GM21515 (cell line): Measurements from ENCODE around the gene WFDC2.

ENCODE experiments used
- ATAC-seq: cut with Tn5 transposase; IDR thresholded peaks from one replicate; pipeline ENCODE4 v1.9.1; 2021; ENCODE audit not compliant: unreplicated experiment

The WFDC2 gene, protein sequence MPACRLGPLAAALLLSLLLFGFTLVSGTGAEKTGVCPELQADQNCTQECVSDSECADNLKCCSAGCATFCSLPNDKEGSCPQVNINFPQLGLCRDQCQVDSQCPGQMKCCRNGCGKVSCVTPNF

DNA sequence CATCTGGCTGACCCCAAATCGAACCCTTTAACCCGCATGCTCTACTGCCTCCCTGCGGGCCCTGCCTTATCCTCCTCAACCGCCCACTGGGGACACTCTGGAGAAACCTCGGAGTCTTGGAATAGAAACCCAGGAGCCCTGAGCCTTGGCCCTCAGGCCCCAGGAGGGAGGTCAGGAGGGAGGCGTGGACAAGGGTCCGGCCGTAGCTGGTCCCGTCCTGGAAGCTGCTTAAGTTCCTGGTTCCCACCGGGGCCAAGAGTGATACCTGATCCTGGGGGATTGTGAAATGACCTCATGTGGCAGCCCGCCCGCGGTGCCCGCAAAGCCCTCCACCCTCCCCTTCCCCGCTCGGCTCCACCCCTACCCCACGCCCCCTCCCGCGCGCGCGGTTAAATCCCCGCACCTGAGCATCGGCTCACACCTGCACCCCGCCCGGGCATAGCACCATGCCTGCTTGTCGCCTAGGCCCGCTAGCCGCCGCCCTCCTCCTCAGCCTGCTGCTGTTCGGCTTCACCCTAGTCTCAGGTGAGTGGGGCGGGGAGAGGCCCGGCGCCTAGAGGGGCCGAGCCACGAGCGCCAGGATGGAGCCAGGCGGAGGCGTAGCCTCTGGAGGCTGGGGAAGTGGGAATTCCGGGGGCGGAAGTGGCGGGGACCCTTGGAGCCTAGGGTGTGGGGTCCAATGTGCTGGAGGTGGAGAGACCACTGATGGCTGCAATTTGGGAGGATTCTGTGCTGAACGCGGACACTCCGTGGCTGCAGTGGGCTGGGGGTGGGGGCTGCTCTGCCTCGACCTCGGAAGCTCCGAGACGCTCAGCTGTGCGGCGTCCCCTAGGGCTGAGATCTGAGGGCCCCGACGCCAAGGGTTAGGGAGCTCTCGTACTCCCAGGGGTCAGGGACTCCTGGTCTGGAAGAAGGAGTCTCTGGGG is at the start of gene WFDC2:
Gene WFDC2, plus strand, starts transcription at position 418 of the 926 bp plus-strand sequence. Its CDS starts 29 bp downstream, at position 447.
- peak; percentile 20 for ATAC-seq

DNA sequence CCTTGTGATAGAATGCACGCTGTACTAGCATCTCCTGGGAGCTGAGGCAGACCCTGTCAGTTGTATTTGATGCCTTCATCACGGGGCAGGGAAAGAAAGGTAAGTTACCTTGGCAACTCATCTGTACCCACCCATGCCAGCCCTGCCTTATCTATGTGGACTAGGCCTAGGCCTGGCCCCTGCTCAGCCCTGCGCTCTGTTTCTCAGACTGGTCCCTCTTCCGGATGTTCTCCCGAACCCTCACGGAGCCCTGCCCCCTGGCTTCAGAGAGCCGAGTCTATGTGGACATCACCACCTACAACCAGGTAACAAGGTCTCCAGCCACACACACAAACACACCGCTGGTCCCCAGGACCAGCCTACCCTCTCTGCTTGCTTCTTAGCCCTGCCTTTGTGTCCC is 49.4 kb upstream of the WFDC2 start:
- ATAC-seq = no peak

DNA sequence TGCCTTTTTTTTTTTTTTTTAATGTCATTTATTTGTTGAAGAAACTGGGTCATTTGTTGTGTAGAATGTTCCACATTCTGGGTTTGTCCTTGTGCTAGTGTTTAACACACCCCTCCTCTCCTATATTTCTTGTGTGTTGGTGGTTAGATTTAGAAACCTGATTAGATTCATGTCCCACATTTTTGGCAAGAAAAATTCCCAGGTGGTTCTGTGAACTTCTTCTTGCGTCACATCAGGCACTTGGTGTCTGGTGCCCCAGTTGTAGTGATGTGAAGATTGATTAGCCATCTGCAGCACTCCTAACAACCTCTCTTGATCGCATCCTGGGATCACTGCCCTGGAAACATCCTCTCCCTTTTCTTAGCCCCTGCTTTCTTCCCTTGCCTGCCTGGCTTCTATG is 45.9 kb upstream of the WFDC2 start:
- no peak for ATAC-seq

DNA sequence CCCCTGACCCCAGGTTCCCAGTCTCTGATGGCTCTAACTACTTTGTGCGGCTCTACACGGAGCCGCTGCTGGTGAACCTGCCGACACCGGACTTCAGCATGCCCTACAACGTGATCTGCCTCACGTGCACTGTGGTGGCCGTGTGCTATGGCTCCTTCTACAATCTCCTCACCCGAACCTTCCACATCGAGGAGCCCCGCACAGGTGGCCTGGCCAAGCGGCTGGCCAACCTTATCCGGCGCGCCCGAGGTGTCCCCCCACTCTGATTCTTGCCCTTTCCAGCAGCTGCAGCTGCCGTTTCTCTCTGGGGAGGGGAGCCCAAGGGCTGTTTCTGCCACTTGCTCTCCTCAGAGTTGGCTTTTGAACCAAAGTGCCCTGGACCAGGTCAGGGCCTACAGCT is 44.0 kb upstream of the WFDC2 start:
- ATAC-seq = no peak

DNA sequence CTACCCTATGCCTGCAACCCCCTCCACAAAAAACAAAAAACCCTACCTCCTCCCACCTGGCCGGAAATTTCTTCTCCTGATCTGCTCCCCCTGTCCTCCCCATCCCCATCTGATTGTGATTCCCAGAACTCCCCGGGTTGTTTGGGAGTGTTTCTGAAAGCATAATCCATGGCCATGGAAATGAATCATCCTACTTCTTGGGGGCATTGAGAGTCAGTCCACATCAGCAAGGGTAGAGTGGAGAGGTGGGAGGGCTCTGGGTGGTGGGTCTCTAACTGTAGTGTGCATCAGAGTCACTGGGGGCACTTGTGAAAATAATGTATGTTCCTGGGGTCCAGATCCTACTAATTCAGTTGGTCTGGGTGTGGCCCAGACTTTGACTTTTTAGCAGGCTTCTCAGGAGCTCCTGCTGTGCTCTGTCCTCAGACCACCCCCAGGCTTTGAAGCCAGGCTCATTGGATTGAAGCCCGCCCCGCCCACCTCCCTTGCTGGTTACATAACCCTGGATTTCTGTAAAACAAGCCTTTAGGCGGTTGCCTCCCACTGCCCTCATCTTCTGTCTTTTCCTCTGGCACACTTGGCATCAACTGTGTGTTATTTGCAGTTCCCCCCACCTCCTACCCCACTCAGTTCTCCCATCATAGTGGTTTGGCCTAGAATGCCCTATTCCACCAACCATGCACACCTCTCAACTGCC is 43.1 kb upstream of the WFDC2 start:
- ATAC-seq = no peak

DNA sequence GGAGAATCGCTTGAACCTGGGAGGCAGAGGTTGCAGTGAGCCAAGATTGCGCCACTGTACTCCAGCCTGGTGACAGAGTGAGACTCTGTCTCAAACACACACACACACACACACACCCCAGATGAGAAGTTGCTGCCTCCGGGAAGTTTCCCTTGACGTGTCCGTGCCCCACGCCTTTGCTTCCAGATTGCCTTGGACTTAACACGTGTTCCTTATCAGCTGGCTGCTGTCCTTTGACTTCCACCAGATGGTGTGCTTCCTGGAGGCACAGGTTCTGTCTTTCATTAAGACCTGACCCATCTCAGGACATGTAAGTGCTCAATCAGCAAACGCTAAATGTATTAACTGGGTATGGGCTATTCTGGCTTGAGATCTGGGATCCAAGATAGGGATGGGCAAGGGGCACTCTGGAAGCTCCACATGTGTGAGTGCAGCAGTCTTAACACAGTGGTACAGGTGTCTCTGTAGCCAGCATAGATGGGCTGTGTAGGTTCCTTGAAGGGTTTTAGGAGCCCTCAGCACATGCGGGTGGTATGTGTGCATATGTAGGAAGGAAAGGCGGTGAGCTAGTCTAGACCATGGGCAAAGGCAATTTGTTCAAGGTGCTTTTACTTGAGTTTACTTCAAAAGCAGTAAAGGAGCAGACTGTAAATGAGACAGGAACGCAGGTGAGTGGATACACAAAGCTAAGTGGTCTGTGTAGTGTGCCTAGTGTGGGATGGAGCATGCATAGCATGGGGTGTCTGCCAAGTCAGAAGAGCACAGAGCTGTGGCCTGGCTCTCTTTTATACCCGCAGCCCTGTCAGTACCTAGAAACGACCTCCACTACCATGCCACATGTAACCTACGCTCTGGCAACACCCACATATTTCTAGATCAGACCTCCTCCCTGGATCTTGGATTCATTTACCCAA is 42.1 kb upstream of the WFDC2 start:
- ATAC-seq = no peak

DNA sequence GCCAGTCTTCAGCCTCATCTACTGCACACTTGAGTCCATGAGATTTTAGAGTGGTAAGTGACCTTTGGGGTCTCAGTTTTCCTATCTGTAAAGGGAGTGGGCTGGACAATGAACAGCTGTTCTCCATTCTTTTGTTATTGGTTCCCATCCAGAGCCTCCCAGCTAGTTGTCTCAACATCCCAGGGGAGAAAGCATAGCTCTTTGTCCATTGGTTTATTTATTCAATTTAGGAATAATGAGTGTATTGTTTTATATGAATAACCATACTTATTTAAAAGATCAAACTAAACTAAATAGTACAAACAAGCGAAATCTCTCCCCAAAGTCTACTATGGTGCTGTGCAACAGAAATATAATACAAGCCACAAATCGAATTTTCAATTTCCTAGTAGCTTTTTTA is 39.9 kb upstream of the WFDC2 start:
- no peak for ATAC-seq

DNA sequence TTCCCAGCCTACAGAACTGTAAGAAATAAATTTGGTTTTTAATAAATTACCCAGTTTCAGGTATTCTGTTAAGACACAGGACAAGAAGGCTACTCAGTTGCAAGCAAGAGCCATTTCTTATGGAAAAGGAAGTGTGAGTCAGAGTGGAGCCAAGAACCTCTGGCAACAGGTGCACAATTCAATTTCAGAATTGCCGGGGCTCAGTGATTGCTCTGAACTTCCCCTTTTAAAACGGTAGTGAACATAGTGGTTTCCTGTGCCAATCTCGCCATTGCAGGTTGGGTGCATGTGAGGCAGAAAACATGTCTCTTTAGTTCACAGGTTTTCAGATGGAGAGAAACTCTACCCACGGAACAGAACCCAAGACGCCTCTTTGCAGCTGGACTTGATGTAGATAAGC is 37.3 kb upstream of the WFDC2 start:
- peak; percentile 70 for ATAC-seq

DNA sequence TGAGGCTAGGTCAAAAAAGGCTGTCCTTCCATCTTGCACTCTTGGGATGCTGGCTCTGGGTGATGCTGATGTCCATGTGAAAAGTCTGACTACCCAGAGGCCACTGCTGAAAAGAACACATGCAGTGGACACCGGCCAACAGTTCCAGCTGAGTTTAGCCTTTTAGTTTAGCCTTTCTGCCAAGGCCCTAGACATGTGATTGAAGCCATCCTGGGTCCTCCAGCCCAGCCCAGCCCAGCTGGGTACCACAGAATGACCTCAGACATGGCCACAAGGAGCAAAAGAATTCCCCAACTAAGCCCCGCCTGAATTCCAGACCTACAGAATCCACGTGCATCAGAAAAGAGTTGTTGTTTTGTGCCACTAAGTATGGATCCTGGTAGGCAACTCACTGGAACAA is 36.2 kb upstream of the WFDC2 start:
- ATAC-seq = no peak

DNA sequence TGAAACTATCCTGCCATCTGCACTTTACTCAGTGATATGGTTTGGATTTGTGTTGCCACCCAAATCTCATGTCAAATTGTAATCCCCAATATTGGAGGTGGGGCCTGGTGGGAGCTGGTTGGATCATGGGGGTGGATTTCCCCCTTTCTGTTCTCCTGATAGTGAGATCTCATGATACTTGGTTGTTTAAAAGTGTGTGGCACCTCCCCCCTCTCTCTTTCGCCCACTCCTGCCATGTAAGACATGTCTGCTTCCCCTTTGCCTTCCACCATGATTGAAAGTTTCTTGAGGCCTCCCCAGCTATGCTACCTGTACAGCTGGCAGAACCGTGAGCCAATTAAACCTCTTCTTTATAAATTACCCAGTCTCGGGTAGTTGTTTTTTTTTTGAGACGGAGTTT is 35.6 kb upstream of the WFDC2 start:
- no peak for ATAC-seq

DNA sequence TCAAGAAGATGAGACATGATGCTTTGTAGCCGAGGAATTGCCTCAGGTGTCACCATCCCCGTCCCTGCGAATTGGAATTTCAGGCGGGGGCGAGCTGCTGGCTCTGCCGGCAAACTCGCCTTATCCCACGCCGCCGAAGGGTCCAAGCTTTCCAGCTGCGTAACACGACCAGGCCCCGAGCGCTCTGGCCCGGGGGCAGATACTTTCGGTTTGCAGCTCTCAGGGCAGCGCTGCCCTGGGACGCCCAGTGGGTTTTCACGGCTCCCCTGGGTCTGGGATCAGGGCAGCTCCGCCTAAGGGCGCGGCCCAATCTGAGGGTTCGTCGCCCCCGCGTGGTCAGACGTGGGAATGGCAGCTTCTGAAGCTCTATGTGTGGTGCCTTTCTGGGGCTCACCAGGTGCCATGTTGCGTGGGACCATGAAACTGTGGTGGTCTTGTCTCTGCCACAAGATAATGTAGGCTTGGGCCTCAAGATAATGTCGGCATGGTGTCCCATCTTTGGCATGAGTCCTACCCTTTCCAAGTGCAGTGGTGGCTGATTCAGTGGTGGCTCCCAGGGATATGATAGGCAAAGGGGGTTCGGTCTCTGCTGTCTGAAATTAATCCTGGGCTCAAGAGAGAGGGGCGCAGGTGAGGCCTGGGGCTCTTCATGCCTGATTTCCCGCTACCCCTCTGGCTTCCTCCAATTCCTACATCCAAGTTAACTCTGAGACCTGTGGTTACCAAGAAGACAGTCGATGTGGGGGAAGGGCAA is 32.6 kb upstream of the WFDC2 start:
- peak; percentile 82 for ATAC-seq

DNA sequence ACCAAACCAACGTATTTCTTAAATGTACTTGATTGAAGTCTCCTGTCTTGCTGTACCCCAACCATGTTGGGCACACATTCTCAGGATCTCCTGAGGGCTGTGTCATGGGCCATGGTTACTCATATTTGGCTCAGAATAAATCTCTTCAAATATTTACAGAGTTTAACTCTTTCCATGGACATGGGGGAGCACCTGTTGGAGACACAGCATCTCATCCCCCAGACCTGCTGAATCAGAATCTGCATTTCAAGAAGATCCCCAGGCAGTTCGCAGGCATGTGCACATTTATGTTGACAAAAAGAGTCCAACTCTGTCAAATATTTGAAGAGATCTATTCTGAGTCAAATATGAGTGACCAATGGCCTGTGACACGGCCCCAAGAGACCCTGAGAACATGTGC is 29.1 kb upstream of the WFDC2 start:
- ATAC-seq = no peak

DNA sequence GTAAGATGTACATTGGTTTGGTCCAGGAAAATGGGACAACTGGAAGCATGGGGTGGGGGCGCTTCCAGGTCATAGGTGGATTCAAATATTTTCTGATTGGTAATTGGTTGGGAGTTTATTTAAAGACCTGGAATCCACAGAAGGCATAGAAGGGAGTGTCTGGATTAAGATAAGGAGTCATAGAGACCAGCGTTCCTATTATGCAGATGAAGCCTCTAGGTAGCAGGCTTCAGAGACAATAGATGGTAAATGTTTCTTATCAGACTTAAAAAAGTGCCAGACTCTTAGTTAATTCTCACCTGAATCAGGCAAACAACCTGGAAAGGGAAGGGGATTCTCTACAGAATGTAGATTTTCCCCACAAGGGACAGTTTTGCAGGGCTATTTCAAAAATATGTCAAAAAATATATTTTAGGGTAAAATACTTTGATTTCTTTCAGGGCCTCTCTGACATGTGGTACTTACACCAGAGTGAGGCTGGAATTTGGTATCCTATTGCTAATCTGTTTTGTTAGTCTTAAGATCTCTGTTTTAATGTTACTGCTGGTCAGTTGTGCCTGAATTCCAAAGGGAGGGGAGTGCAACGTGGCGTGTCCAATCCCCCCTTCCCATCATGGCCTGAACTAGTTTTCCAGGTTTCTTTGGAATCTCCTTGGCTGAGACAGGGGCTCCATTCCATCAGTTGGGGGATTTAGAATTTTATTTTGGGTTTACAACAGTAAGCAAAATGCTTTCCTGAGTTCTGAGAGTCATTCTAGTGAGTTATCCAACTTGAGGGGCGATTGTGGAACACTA is 28.5 kb upstream of the WFDC2 start:
- ATAC-seq = no peak

DNA sequence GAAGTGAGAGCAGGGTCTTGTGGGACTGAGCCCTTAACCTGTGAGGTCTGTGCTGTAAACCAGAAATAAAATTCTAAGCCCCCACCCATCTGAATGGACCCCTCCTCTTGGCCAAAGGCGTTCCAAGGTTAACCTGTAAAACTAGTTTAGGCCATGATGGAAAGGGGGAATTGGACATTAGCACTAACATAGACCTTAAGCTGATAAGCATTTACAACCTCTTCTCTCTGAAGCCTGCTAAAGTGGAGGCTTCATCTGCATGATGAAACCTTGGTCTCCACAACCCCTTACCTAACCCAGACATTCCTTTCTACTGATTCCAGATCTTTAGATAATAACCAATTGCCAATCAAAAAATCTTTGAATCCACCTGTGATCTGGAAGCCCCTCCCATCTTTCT is 27.8 kb upstream of the WFDC2 start:
- ATAC-seq = no peak

DNA sequence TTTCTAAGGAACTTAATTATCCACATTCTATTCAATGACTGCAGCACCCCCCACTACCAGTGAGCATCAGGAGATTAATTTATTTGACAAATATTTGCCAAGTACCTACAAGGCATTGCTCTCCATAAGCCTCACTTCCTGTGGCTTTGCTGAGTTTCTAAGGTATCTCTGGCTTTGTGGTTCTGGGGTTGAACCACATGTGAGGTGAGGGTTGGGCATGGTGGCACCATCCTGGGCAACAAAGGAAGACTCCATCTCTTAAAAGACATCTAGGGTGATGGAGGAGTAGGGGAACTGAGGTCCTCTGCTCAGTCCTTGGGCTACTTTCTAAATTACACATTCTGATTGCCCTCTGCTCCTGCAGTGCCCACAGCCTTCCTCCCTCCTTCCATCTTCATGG is 25.5 kb upstream of the WFDC2 start:
- no peak for ATAC-seq

DNA sequence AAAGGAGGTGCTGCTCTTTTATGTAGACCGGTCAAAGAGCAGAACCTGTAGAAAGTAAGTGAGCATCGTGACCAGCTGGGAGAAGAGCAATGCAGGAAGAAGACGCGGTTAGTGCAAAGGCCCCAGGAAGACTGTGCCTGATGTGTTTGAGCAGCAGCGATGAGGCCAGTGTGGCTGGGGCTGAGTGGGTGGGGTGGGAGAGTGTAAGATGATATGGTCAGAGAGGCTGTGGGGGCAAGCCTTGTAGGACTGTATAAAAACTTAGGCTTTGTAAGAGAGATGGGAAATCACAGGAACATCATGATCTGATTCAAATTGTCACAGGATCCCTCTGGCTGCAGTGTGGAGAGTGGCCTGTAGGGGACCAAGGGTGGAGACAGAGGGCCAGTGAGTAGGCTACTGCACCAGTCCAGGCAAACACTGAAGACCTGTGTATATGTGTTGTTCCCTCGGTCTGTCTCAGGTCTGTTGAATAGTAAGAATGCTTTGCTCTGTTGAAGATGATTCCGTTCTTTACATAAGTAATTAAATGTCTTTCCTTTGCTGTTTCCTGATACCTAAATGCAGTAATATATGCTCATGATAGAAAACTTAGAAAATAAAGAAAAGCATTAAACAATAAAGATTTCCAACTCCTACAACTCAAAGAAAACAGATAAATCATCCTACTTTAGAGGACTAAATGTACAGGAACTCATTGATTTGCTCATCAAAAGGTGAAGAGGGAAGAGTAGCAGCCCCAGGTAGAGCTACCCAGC is 23.6 kb upstream of the WFDC2 start:
- ATAC-seq = no peak

DNA sequence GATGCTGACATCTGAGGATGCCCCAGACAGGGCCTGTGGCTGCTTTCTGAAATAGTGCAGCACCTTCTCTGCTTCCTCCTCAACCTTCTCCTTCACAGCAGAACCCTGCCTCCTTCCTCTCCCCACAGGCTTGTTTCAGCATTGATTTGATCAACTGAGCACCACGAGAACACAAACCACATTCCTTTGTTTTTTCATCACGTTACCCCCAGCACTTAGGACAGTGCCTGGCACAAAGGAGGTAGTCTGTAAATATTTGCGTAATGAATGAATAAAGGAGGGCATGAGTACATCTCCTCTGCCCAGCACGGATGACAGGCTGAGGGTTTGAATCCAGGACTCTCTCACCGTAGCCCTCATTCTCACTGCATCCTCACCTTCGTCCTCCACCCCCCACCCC is 21.3 kb upstream of the WFDC2 start:
- ATAC-seq = no peak

DNA sequence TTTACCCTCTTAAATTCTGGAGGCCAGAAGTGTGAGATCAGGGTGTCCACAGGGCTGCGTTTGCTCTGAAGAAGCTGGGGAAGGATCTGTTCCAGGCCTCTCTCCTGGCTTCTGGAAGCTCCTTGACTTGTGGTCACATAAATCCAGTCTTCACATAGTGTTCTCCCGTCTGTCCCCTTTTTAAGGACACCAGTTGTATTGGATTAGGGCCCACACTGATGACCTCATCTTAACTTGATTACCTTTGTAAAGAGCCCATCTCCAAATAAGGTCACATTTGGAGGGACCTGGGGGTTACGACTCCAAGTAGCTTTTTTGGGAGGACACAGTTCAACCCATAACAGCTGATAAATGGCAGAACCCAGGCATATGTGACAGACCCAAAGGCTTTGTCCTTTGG is 20.0 kb upstream of the WFDC2 start:
- no peak for ATAC-seq
